IPS-18c (cell line): ENCODE measurements around the gene NEURL1B.
"Not testable (repeated sequence)": the region's sequence is repeated elsewhere in the genome, so short reads cannot be mapped to it uniquely, and the experiment has no call there.

Experiments
- H3K4me3 ChIP-seq: 2 replicates; pipeline ENCODE4 v1.7.0; 2013; ENCODE audit warnings: low read depth, mild to moderate bottlenecking, low read length, moderate library complexity; ENCODE audit not compliant: insufficient read depth
- H3K9me3 ChIP-seq: one replicate; pipeline ENCODE4 v1.6.1; 2013; ENCODE audit warnings: mild to moderate bottlenecking, low read length, moderate library complexity; ENCODE audit not compliant: control insufficient read depth, insufficient read depth

NEURL1B gene

GRCh38 chr5:172660974-172661373 is 19.9 kb downstream of the NEURL1B start:
- H3K4me3 ChIP-seq, result no peak overlapping the region
- no peaks in the 10 kb centered on the region for H3K9me3 ChIP-seq

GRCh38 chr5:172661526-172661925 is 20.5 kb downstream of the NEURL1B start:
- H3K4me3 ChIP-seq, result no peak overlapping the region

GRCh38 chr5:172662596-172662995 is 21.5 kb downstream of the NEURL1B start:
- Histone ChIP-seq H3K4me3 (no peak overlapping the region), H3K9me3 (no peaks in the 10 kb centered on the region)

More at GRCh38 chr5:172661526-172661925, 20.5 kb downstream of the NEURL1B start:
- no peaks in the 10 kb centered on the region for H3K9me3 ChIP-seq

GRCh38 chr5:172664018-172664417 is 23.0 kb downstream of the NEURL1B start:
- Histone ChIP-seq H3K9me3 (no peaks in the 10 kb centered on the region), H3K4me3 (no peak overlapping the region)

- Histone ChIP-seq H3K4me3 (no peak overlapping the region), H3K9me3 (no peaks in the 10 kb centered on the region)
Measured at GRCh38 chr5:172664681-172665541, 23.8 kb downstream of the NEURL1B start.

GRCh38 chr5:172666251-172666650 is 25.2 kb downstream of the NEURL1B start:
- no peak overlapping the region for H3K4me3 ChIP-seq
- H3K9me3 ChIP-seq, result no peaks in the 10 kb centered on the region

GRCh38 chr5:172667786-172668593 is 26.9 kb downstream of the NEURL1B start:
- H3K9me3 ChIP-seq, result no peaks in the 10 kb centered on the region
- H3K4me3 ChIP-seq, result no peak overlapping the region

- Histone ChIP-seq H3K4me3 (no peak overlapping the region), H3K9me3 (no peaks in the 10 kb centered on the region)
Measured at GRCh38 chr5:172668594-172669071, 27.6 kb downstream of the NEURL1B start.

GRCh38 chr5:172669386-172670004 is 28.4 kb downstream of the NEURL1B start:
- no peak overlapping the region for H3K4me3 ChIP-seq
- H3K9me3 ChIP-seq, result no peaks in the 10 kb centered on the region

GRCh38 chr5:172670005-172670402 is 28.9 kb downstream of the NEURL1B start:
- Histone ChIP-seq H3K9me3 (no peaks in the 10 kb centered on the region), H3K4me3 (no peak overlapping the region)

GRCh38 chr5:172670444-172670843 is 29.4 kb downstream of the NEURL1B start:
- H3K4me3 ChIP-seq, result no peak overlapping the region

GRCh38 chr5:172671091-172671490 is 30.0 kb downstream of the NEURL1B start:
- H3K9me3 ChIP-seq, result no peaks in the 10 kb centered on the region

More at GRCh38 chr5:172670444-172670843, 29.4 kb downstream of the NEURL1B start:
- H3K9me3 ChIP-seq, result no peaks in the 10 kb centered on the region

GRCh38 chr5:172672681-172673080 is 31.6 kb downstream of the NEURL1B start:
- H3K4me3 ChIP-seq, result no peak overlapping the region
- no peaks in the 10 kb centered on the region for H3K9me3 ChIP-seq

More at GRCh38 chr5:172671091-172671490, 30.0 kb downstream of the NEURL1B start:
- H3K4me3 ChIP-seq, result no peak overlapping the region

- Histone ChIP-seq H3K4me3 (no peak overlapping the region), H3K9me3 (no peaks in the 10 kb centered on the region)
Measured at GRCh38 chr5:172674155-172674554, 33.1 kb downstream of the NEURL1B start.

- H3K9me3 ChIP-seq, result no peaks in the 10 kb centered on the region
- no peak overlapping the region for H3K4me3 ChIP-seq
Measured at GRCh38 chr5:172676914-172677475, 35.9 kb downstream of the NEURL1B start.

- H3K4me3 ChIP-seq, H3K9me3 ChIP-seq: not testable (repeated sequence)
Measured at GRCh38 chr5:172678362-172678874, 37.4 kb downstream of the NEURL1B start.

GRCh38 chr5:172678902-172679301 is 37.8 kb downstream of the NEURL1B start:
- H3K4me3 ChIP-seq, result no peak overlapping the region
- H3K9me3 ChIP-seq, result no peaks in the 10 kb centered on the region
